GM23338 (cell line): Measurements from ENCODE around the gene DDT. TPM values are rescaled to one million over a fixed set of nuclear protein-coding genes. Genes with fewer than 3 reads are reported as not detected.
A peak's percentile ranks its signal among the peaks of the same experiment; 100 is the strongest.
"Not testable (repeated sequence)": the region's sequence is repeated elsewhere in the genome, so short reads cannot be mapped to it uniquely, and the experiment has no call there.

Experiments used
- ATAC-seq: fragments of 200-7000 bp; cut with Tn5 transposase; 3 replicates; pipeline ENCODE4 v1.9.1; 2020
- DNase-seq: peaks from one replicate; pipeline ENCODE4 v3.0.0-alpha.2; 2015; ENCODE audit warnings: low spot score
- H2AFZ ChIP-seq: fragments of 200-600 bp; sonication (generic); 2 replicates; pipeline ENCODE4 v1.8.0; 2016; ENCODE audit warnings: antibody characterized with exemption, mild to moderate bottlenecking, moderate library complexity
- H3F3A ChIP-seq: fragments of 200-600 bp; sonication (generic); replicated peaks from 2 replicates; pipeline ENCODE4 v1.8.0; 2017; ENCODE audit warnings: antibody characterized with exemption, mixed run types, low read depth
- H3K27ac ChIP-seq: fragments of 200-600 bp; sonication (generic); 2 replicates; pipeline ENCODE4 v1.6.1; 2016; ENCODE audit warnings: low read depth
- H3K27me3 ChIP-seq: fragments of 200-600 bp; sonication (generic); 2 replicates; pipeline ENCODE4 v1.8.0; 2016; ENCODE audit warnings: mild to moderate bottlenecking, mixed run types, moderate library complexity; ENCODE audit not compliant: insufficient read depth
- H3K36me3 ChIP-seq: fragments of 200-600 bp; sonication (generic); 2 replicates; pipeline ENCODE4 v1.8.0; 2016; ENCODE audit warnings: mild to moderate bottlenecking; ENCODE audit not compliant: insufficient read depth
- H3K4me1 ChIP-seq: fragments of 200-600 bp; sonication (generic); 2 replicates; pipeline ENCODE4 v1.8.0; 2016; ENCODE audit warnings: mild to moderate bottlenecking, moderate library complexity; ENCODE audit not compliant: insufficient read depth
- H3K4me2 ChIP-seq: fragments of 200-600 bp; sonication (generic); 2 replicates; pipeline ENCODE4 v1.7.1; 2017; ENCODE audit warnings: mixed run types
- H3K4me3 ChIP-seq: fragments of 200-600 bp; sonication (generic); 2 replicates; pipeline ENCODE4 v1.6.1; 2016; ENCODE audit warnings: mixed run types
- H3K79me2 ChIP-seq: fragments of 200-600 bp; sonication (generic); replicated peaks from 2 replicates; pipeline ENCODE4 v1.8.0; 2017; ENCODE audit warnings: mild to moderate bottlenecking; ENCODE audit not compliant: insufficient read depth
- H3K9me2 ChIP-seq: fragments of 200-600 bp; sonication (generic); 2 replicates; pipeline ENCODE4 v1.8.0; 2017; ENCODE audit not compliant: insufficient read depth
- H4K20me1 ChIP-seq: fragments of 200-600 bp; sonication (generic); replicated peaks from 2 replicates; pipeline ENCODE4 v1.8.0; 2017; ENCODE audit warnings: mild to moderate bottlenecking; ENCODE audit not compliant: insufficient read depth
- H3K27ac Mint-ChIP-seq: 2 replicates; pipeline ENCODE4 v1.8.0; 2020; ENCODE audit warnings: inconsistent platforms, mild to moderate bottlenecking, moderate library complexity, mixed read lengths
- H3K27me3 Mint-ChIP-seq: 3 replicates; pipeline ENCODE4 v1.8.0; 2022; ENCODE audit warnings: low read depth, mild to moderate bottlenecking, moderate library complexity, mixed read lengths, inconsistent platforms; ENCODE audit not compliant: insufficient read depth, poor library complexity
- H3K36me3 Mint-ChIP-seq: 3 replicates; pipeline ENCODE4 v1.8.0; 2021; ENCODE audit warnings: low read depth, mild to moderate bottlenecking, inconsistent platforms, moderate library complexity, mixed read lengths
- H3K4me1 Mint-ChIP-seq: 3 replicates; pipeline ENCODE4 v1.8.0; 2020; ENCODE audit warnings: mild to moderate bottlenecking, inconsistent platforms, mixed read lengths
- H3K4me3 Mint-ChIP-seq: 3 replicates; pipeline ENCODE4 v1.8.0; 2021; ENCODE audit warnings: moderate library complexity, mild to moderate bottlenecking, inconsistent platforms, mixed read lengths
- H3K9me3 Mint-ChIP-seq: 3 replicates; pipeline ENCODE4 v1.8.0; 2020; ENCODE audit warnings: moderate library complexity, mild to moderate bottlenecking, inconsistent platforms, mixed read lengths
- CREB1 ChIP-seq: fragments of 250-450 bp; sonication (Bioruptor Pico); IDR thresholded peaks from 2 replicates; pipeline ENCODE4 v1.5.0; 2020; ENCODE audit warnings: low read depth, mild to moderate bottlenecking, moderate library complexity
- ETS1 ChIP-seq: IDR thresholded peaks from 2 replicates; pipeline ENCODE4 v1.6.1; 2016; ENCODE audit warnings: antibody characterized with exemption
- EZH2phosphoT487 ChIP-seq: fragments of 200-600 bp; sonication (generic); IDR thresholded peaks from one replicate; pipeline ENCODE4 v1.8.1; 2018; ENCODE audit warnings: antibody characterized with exemption; ENCODE audit not compliant: unreplicated experiment
- NANOG ChIP-seq: IDR thresholded peaks from 2 replicates; pipeline ENCODE4 v1.6.1; 2016; ENCODE audit warnings: antibody characterized with exemption, borderline replicate concordance
- REST ChIP-seq: IDR thresholded peaks from one replicate; pipeline ENCODE4 v1.6.1; 2018; ENCODE audit warnings: antibody characterized with exemption; ENCODE audit not compliant: unreplicated experiment
- STAT1 ChIP-seq: IDR thresholded peaks from one replicate; pipeline ENCODE4 v1.6.1; 2016; ENCODE audit warnings: antibody characterized with exemption; ENCODE audit not compliant: unreplicated experiment
- ZNF462 ChIP-seq: fragments of 250-450 bp; sonication (Bioruptor Pico); IDR thresholded peaks from 2 replicates; pipeline ENCODE4 v1.5.0; 2020; ENCODE audit warnings: mild to moderate bottlenecking, moderate library complexity
- polyA plus RNA-seq: library from polyadenylated mRNA; unstranded; fragments of >200 nt; fragmentation: Nextera tagmentation; extraction: Ambion mirVana; gene quantifications from 2 replicates; pipeline ENCODE4 v1.2.1, GENCODE V29; 2016
- total RNA-seq: library from RNA; depleted of rRNA; stranded (reverse); fragments of >200 nt; shearing (Covaris generic); gene quantifications from 2 replicates; pipeline ENCODE4 v1.2.3, GENCODE V29; 2014
- TF ChIP-seq, protein P1 (sequence below), 2 experiments: fragments of 200-600 bp in 1 of 2; sonication (generic) in 1 of 2; conservative IDR thresholded peaks; 2 replicates each; pipeline versions ENCODE4 v1.5.1 to v1.6.1; 2016 to 2017; ENCODE audit warnings: antibody characterized with exemption in 2 of 2, low read depth in 2 of 2, mild to moderate bottlenecking in 2 of 2, moderate library complexity in 1 of 2

Gene DDT
- total and polyA plus RNA-seq, 2 experiments from 2014 or later: 150 to 232 TPM

DNA sequence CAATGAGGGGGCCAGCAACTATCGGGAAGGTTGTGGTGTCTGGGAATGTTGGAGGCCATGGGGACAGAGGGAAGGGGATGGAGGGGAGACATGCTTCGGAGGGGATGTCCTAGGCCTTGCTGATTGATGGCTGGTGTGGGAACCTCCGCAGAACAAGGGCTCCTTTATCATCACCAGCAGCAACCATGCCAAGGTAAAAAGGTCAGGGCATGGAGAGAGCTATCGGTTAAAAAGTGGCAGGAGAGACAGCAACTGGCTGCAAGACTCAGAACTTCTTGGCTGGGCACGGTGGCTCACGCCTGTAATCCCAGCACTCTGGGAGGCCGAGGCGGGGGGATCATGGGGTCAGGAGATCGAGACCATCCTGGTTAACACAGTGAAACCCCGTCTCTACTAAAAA is 28.0 kb upstream of the DDT start (continued):
- TF ChIP-seq ZNF462 (CRISPR knock-in tag) (no peak), ETS1 (no peak), NANOG (no peak)

- no peaks in the 10 kb centered on the region for H3K36me3 Mint-ChIP-seq
- Histone ChIP-seq H4K20me1 (no peaks in the 10 kb centered on the region), H3F3A (0 out of 2 replicates have a peak, but pooled peaks cover 4% of the 10 kb centered on the region), H3K4me1 (peaks cover 8% of the 10 kb centered on the region; the same call in 1 of the 2 replicates), H2AFZ (peak overlapping the region; percentile 98), H3K9me2 (no peaks in the 10 kb centered on the region; the same call in 1 of the 2 replicates), H3K4me3 (no peak overlapping the region), H3K36me3 (no peaks in the 10 kb centered on the region), H3K27me3 (no peaks in the 10 kb centered on the region), H3K4me2 (no peak overlapping the region), H3K27ac (no peak overlapping the region), H3K79me2 (no peaks in the 10 kb centered on the region)
- H3K9me3 Mint-ChIP-seq: no peaks in the 10 kb centered on the region
- DNase-seq: peak; percentile 76
- H3K4me1 Mint-ChIP-seq: peaks cover 7% of the 10 kb centered on the region
- peak; percentile 94 for ATAC-seq
- TF ChIP-seq, protein P1, sequence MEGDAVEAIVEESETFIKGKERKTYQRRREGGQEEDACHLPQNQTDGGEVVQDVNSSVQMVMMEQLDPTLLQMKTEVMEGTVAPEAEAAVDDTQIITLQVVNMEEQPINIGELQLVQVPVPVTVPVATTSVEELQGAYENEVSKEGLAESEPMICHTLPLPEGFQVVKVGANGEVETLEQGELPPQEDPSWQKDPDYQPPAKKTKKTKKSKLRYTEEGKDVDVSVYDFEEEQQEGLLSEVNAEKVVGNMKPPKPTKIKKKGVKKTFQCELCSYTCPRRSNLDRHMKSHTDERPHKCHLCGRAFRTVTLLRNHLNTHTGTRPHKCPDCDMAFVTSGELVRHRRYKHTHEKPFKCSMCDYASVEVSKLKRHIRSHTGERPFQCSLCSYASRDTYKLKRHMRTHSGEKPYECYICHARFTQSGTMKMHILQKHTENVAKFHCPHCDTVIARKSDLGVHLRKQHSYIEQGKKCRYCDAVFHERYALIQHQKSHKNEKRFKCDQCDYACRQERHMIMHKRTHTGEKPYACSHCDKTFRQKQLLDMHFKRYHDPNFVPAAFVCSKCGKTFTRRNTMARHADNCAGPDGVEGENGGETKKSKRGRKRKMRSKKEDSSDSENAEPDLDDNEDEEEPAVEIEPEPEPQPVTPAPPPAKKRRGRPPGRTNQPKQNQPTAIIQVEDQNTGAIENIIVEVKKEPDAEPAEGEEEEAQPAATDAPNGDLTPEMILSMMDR (conservative IDR thresholded peaks at IDR 0.05; ENCODE audit: low read depth in 2 of 2): peak; percentile 20 to 33; a peak in 2 of 4 replicates
- no peak for TF ChIP-seq STAT1
- 0 out of 2 replicates have a peak, but pooled peaks have one; percentile 10 for TF ChIP-seq CREB1 (CRISPR knock-in tag)
- TF ChIP-seq EZH2phosphoT487: no peak
- TF ChIP-seq REST: no peak
- no peak overlapping the region for H3K27ac Mint-ChIP-seq
- peaks cover 16% of the 10 kb centered on the region for H3K27me3 Mint-ChIP-seq
- H3K4me3 Mint-ChIP-seq: no peak overlapping the region; the same call in 2 of the 3 replicates
Measured at GRCh38 chr22:24001314-24001713, 27.1 kb upstream of the DDT start.

DNA sequence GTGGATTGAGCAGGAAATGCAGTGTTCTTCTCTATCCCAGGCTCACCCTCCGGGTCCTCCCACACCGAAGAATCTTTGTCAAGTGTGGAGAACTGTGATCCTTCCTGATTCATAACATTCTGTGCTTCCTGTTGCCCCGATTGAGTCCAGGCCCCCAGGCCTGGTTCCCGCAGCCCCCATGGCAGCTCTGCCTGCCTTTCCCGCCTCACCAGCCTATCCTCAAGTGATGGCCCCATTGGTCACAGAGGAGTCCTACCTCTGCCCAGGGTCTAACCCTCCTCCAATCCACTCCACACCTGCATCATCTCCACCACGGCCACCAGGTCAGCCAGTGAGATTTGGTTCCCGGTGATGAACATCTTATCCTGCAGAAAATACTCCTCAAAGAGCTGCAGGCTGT is 25.5 kb upstream of the DDT start:
- H2AFZ ChIP-seq, H3K9me2 ChIP-seq, H3K4me3 Mint-ChIP-seq, H3K27me3 ChIP-seq, H3K4me1 Mint-ChIP-seq, H3K27ac ChIP-seq, ATAC-seq, DNase-seq, H3F3A ChIP-seq, H4K20me1 ChIP-seq, H3K79me2 ChIP-seq, H3K27ac Mint-ChIP-seq, H3K9me3 Mint-ChIP-seq, H3K36me3 ChIP-seq, H3K4me2 ChIP-seq, H3K4me1 ChIP-seq, H3K36me3 Mint-ChIP-seq, H3K4me3 ChIP-seq: not testable (repeated sequence)
- peaks cover 16% of the 10 kb centered on the region for H3K27me3 Mint-ChIP-seq
